Caco-2 (cell line): Measurements from ENCODE around the gene CDC42BPA. TPM values are rescaled to one million over a fixed set of nuclear protein-coding genes. Genes with fewer than 3 reads are reported as not detected.

Experiments used
- BruUV-seq: library from RNA; stranded (reverse); fragments of 400-500 nt; replicated peaks from 2 replicates; lab custom pipeline; 2021; lab: Mats Ljungman, UMichigan
- CTCF ChIA-PET: fragments of 300-600 bp; sonication (Branson Sonifier 250); formaldehyde crosslinking; loops from one replicate; lab custom pipeline; 2022; ENCODE audit warnings: antibody characterized with exemption; lab: Charles Lee
- POLR2A ChIA-PET: fragments of 300-600 bp; sonication (Branson Sonifier 250); formaldehyde crosslinking; loops from one replicate; lab custom pipeline; 2022; ENCODE audit warnings: antibody characterized with exemption; lab: Charles Lee
- DNase-seq, 2 experiments: peaks; one replicate each; pipeline versions ENCODE4 v3.0.0 to v3.0.0-alpha.2; 2020 to 2022
- H3K27me3 ChIP-seq: replicated peaks from 2 replicates; pipeline ENCODE4 v1.6.0; 2011; ENCODE audit warnings: low read length; ENCODE audit not compliant: control insufficient read depth, insufficient read depth
- H3K36me3 ChIP-seq: 2 replicates; pipeline ENCODE4 v1.5.1; 2011; ENCODE audit warnings: low read length; ENCODE audit not compliant: control insufficient read depth, insufficient read depth
- H3K4me1 ChIP-seq: fragments of 250-450 bp; sonication (Bioruptor Pico); 2 replicates; pipeline ENCODE4 v1.5.1; 2020; ENCODE audit warnings: mild to moderate bottlenecking
- H3K4me3 ChIP-seq: 2 replicates; pipeline ENCODE4 v1.5.1; 2011; ENCODE audit warnings: low read depth, mild to moderate bottlenecking, control low read depth, low read length
- H3K9me3 ChIP-seq: fragments of 250-450 bp; sonication (Bioruptor Pico); 2 replicates; pipeline ENCODE4 v1.5.1; 2020; ENCODE audit warnings: mild to moderate bottlenecking, moderate library complexity
- H3K27ac Mint-ChIP-seq: one replicate; pipeline ENCODE4 v1.8.0; 2022; ENCODE audit warnings: mixed read lengths; ENCODE audit not compliant: unreplicated experiment
- H3K27me3 Mint-ChIP-seq: one replicate; pipeline ENCODE4 v1.8.0; 2022; ENCODE audit warnings: mixed read lengths; ENCODE audit not compliant: insufficient read depth, unreplicated experiment
- H3K36me3 Mint-ChIP-seq: one replicate; pipeline ENCODE4 v1.8.0; 2022; ENCODE audit warnings: mild to moderate bottlenecking, mixed read lengths; ENCODE audit not compliant: insufficient read depth, unreplicated experiment
- H3K4me1 Mint-ChIP-seq: one replicate; pipeline ENCODE4 v1.8.0; 2022; ENCODE audit warnings: low read depth, mixed read lengths; ENCODE audit not compliant: unreplicated experiment
- H3K4me3 Mint-ChIP-seq: one replicate; pipeline ENCODE4 v1.8.0; 2022; ENCODE audit warnings: mild to moderate bottlenecking, moderate library complexity, mixed read lengths; ENCODE audit not compliant: unreplicated experiment
- H3K9me3 Mint-ChIP-seq: one replicate; pipeline ENCODE4 v1.8.0; 2022; ENCODE audit warnings: mixed read lengths; ENCODE audit not compliant: unreplicated experiment
- CTCF ChIP-seq, 2 experiments: fragments of 200-600 bp in 1 of 2; IDR thresholded peaks; 1 replicate in 1 of 2; 2 replicates in 1 of 2; pipeline versions ENCODE4 v1.5.1 to v1.8.0; 2011 to 2022; ENCODE audit warnings: antibody characterized with exemption in 1 of 2, control low read depth in 1 of 2, inconsistent platforms in 1 of 2, low read depth in 1 of 2, low read length in 1 of 2, mild to moderate bottlenecking in 1 of 2, moderate library complexity in 1 of 2; ENCODE audit not compliant: insufficient read depth in 1 of 2, severe bottlenecking in 1 of 2, unreplicated experiment in 1 of 2
- intact Hi-C: fragments of 100-400 bp; cut with micrococcal nuclease; formaldehyde crosslinking; loops from one replicate; pipeline ENCODE4 v1.10.0; 2022; ENCODE audit not compliant: unreplicated experiment
- total RNA-seq: library from RNA; stranded (reverse); gene quantifications from 2 replicates; pipeline ENCODE4 v1.2.3, GENCODE V29; 2022

CDC42BPA gene
- total RNA-seq, 1 experiment from 2014 or later, result 38.3 TPM

- H3K9me3 Mint-ChIP-seq, result no peaks in the 10 kb centered on the region
- H3K27me3 ChIP-seq, result no peaks in the 10 kb centered on the region
- peaks cover 5% of the 10 kb centered on the region for H3K36me3 Mint-ChIP-seq
- H3K4me3 Mint-ChIP-seq, result no peak overlapping the region
- intact Hi-C loops, result no loop called here
- no peak overlapping the region for H3K4me3 ChIP-seq
- ChIA-PET CTCF (no interaction called here), POLR2A (no interaction called here)
- H3K27ac Mint-ChIP-seq, result no peak overlapping the region
- H3K4me1 Mint-ChIP-seq, result no peaks in the 10 kb centered on the region
- no peak for DNase-seq
- H3K9me3 ChIP-seq, result no peaks in the 10 kb centered on the region
- BruUV-seq, result no TSS peak
- H3K27me3 Mint-ChIP-seq, result no peaks in the 10 kb centered on the region
- no peaks in the 10 kb centered on the region for H3K4me1 ChIP-seq
- no peak for TF ChIP-seq CTCF (IDR thresholded peaks at IDR 0.05; ENCODE audit: insufficient read depth in 1 of 2, low read depth in 1 of 2, low read length in 1 of 2, severe bottlenecking in 1 of 2, unreplicated experiment in 1 of 2)
- no peaks in the 10 kb centered on the region for H3K36me3 ChIP-seq
Measured at GRCh38 chr1:227073786-227074185, 244.5 kb downstream of the CDC42BPA start.

- no peak for TF ChIP-seq CTCF (IDR thresholded peaks at IDR 0.05; ENCODE audit: insufficient read depth in 1 of 2, low read depth in 1 of 2, low read length in 1 of 2, severe bottlenecking in 1 of 2, unreplicated experiment in 1 of 2)
- Histone ChIP-seq H3K36me3 (no peaks in the 10 kb centered on the region), H3K27me3 (no peaks in the 10 kb centered on the region), H3K4me3 (no peak overlapping the region), H3K9me3 (no peaks in the 10 kb centered on the region), H3K4me1 (no peaks in the 10 kb centered on the region)
- H3K36me3 Mint-ChIP-seq, result peaks cover 5% of the 10 kb centered on the region
- intact Hi-C loops, result no loop called here
- ChIA-PET POLR2A (no interaction called here), CTCF (no interaction called here)
- no peak for DNase-seq
- no peak overlapping the region for H3K4me3 Mint-ChIP-seq
- H3K4me1 Mint-ChIP-seq, result no peaks in the 10 kb centered on the region
- no peak overlapping the region for H3K27ac Mint-ChIP-seq
- no peaks in the 10 kb centered on the region for H3K27me3 Mint-ChIP-seq
- H3K9me3 Mint-ChIP-seq, result no peaks in the 10 kb centered on the region
- BruUV-seq, result no TSS peak
Measured at GRCh38 chr1:227072991-227073390, 245.3 kb downstream of the CDC42BPA start.

- no TSS peak for BruUV-seq
- POLR2A ChIA-PET, result no interaction called here
- no peaks in the 10 kb centered on the region for H3K27me3 Mint-ChIP-seq
Measured at GRCh38 chr1:227071895-227072587, 246.3 kb downstream of the CDC42BPA start.

More at GRCh38 chr1:227071895-227072587, 246.3 kb downstream of the CDC42BPA start:
- no peak for DNase-seq
- H3K4me1 Mint-ChIP-seq, result no peaks in the 10 kb centered on the region
- intact Hi-C loops, result no loop called here
- H3K9me3 Mint-ChIP-seq, result no peaks in the 10 kb centered on the region
- no peaks in the 10 kb centered on the region for H3K4me1 ChIP-seq
- H3K36me3 ChIP-seq, result no peaks in the 10 kb centered on the region
- no peak overlapping the region for H3K27ac Mint-ChIP-seq
- H3K4me3 ChIP-seq, result no peak overlapping the region
- CTCF ChIA-PET, result interaction anchor here (0.6 kb wide), 1 partner anchor 15 kb away, joined by 3 read pairs; no protein-coding TSS in a partner anchor
- no peak overlapping the region for H3K4me3 Mint-ChIP-seq
- H3K9me3 ChIP-seq, result no peaks in the 10 kb centered on the region
- no peaks in the 10 kb centered on the region for H3K27me3 ChIP-seq
- peaks cover 5% of the 10 kb centered on the region for H3K36me3 Mint-ChIP-seq
- no peak for TF ChIP-seq CTCF (IDR thresholded peaks at IDR 0.05; ENCODE audit: insufficient read depth in 1 of 2, low read depth in 1 of 2, low read length in 1 of 2, severe bottlenecking in 1 of 2, unreplicated experiment in 1 of 2)
